Transverse colon (tissue), 3 donors: ENCODE results near the gene HACL1.

Experiments
- EP300 ChIP-seq: sonication (generic); formaldehyde crosslinking; IDR thresholded peaks from one replicate; pipeline ENCODE4 v1.6.1; 2017; ENCODE audit warnings: antibody characterized with exemption, low read depth
- POLR2AphosphoS5 ChIP-seq, 3 donors: sonication (generic); formaldehyde crosslinking; IDR thresholded peaks; one replicate each; pipeline ENCODE4 v1.6.1; 2016; ENCODE audit warnings: antibody characterized with exemption in 3 of 3

GRCh38 chr3:15513810-15514662 is 87.3 kb downstream of the HACL1 start:
- TF ChIP-seq EP300 (no peak), POLR2AphosphoS5 (IDR thresholded peaks at IDR 0.05) (no peak)
